Karpas-422 (cell line): ENCODE measurements around the gene FNDC3B. TPM values are rescaled to one million over a fixed set of nuclear protein-coding genes. Genes with fewer than 3 reads are reported as not detected.

ENCODE experiments used
- DNase-seq: peaks from one replicate; pipeline ENCODE4 v3.0.0-alpha.2; 2015
- H2AFZ ChIP-seq: fragments of 200-600 bp; sonication (generic); 2 replicates; pipeline ENCODE4 v1.6.1; 2014; ENCODE audit warnings: antibody characterized with exemption, low read length, mixed read lengths
- H3K27ac ChIP-seq: fragments of 200-600 bp; sonication (generic); 2 replicates; pipeline ENCODE4 v1.5.1; 2014; ENCODE audit warnings: mild to moderate bottlenecking, low read length, moderate library complexity
- H3K27me3 ChIP-seq: fragments of 200-600 bp; sonication (generic); 2 replicates; pipeline ENCODE4 v1.6.1; 2014; ENCODE audit warnings: low read length, mixed read lengths
- H3K36me3 ChIP-seq: fragments of 200-600 bp; sonication (generic); 2 replicates; pipeline ENCODE4 v1.6.1; 2014; ENCODE audit warnings: low read length, mixed read lengths; ENCODE audit not compliant: insufficient read depth
- H3K4me1 ChIP-seq: fragments of 200-600 bp; sonication (generic); 2 replicates; pipeline ENCODE4 v1.6.1; 2014; ENCODE audit warnings: mild to moderate bottlenecking, low read length, mixed read lengths
- H3K4me2 ChIP-seq: fragments of 200-600 bp; sonication (generic); 2 replicates; pipeline ENCODE4 v1.6.1; 2014; ENCODE audit warnings: low read length, low read depth, mild to moderate bottlenecking; ENCODE audit not compliant: poor library complexity, severe bottlenecking
- H3K4me3 ChIP-seq: fragments of 200-600 bp; sonication (generic); 2 replicates; pipeline ENCODE4 v1.5.1; 2014; ENCODE audit warnings: mild to moderate bottlenecking, antibody characterized with exemption, low read length, mixed read lengths
- H3K79me2 ChIP-seq: fragments of 200-600 bp; sonication (generic); 2 replicates; pipeline ENCODE4 v1.6.1; 2014; ENCODE audit warnings: mild to moderate bottlenecking, low read length, mixed read lengths
- H3K9ac ChIP-seq: fragments of 200-600 bp; sonication (generic); 2 replicates; pipeline ENCODE4 v1.6.0; 2014; ENCODE audit warnings: low read length
- H3K9me2 ChIP-seq: fragments of 200-600 bp; sonication (generic), shearing (Covaris generic); replicated peaks from 2 replicates; pipeline ENCODE4 v1.6.0; 2014; ENCODE audit warnings: mild to moderate bottlenecking, low read length, moderate library complexity; ENCODE audit not compliant: insufficient read depth
- H3K9me3 ChIP-seq: fragments of 300-700, 200-600 bp; sonication (generic); 2 replicates; pipeline ENCODE4 v1.6.1; 2014; ENCODE audit warnings: low read length, mixed read lengths
- H4K20me1 ChIP-seq: fragments of 200-600 bp; sonication (generic); 2 replicates; pipeline ENCODE4 v1.6.1; 2014; ENCODE audit warnings: mild to moderate bottlenecking, antibody characterized with exemption, low read length, low read depth; ENCODE audit not compliant: insufficient read depth
- total RNA-seq: library from RNA; depleted of rRNA; stranded (reverse); fragments of >200 nt; shearing (Covaris generic); gene quantifications from 2 replicates; pipeline ENCODE4 v1.2.3, GENCODE V29; 2014; ENCODE audit warnings: low replicate concordance

FNDC3B gene
- total RNA-seq, 1 experiment from 2014 or later, result 2.6 TPM

DNA sequence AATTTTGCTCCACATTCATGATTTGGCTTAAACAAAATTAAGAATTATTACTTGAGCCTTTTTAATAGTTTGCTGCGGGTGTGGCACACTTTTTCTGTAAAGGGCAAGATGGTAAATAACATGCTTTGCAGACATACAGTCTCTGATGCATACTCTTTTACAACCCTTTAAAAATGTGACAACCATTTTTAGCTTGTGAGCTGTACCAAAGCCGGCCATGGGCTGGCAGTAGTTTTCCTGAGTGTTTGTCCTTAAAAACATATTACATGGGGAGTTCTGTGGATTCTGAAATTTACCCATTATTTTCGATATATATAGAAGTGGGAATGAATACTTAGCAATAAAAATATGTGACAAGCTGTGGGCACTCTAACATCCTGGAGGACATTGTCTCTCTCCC is 163.4 kb downstream of the FNDC3B start:
- Histone ChIP-seq H3K27me3 (no peaks in the 10 kb centered on the region), H3K36me3 (no peaks in the 10 kb centered on the region), H3K4me1 (no peaks in the 10 kb centered on the region), H3K27ac (no peak overlapping the region), H3K4me2 (no peak overlapping the region), H3K9ac (no peak overlapping the region), H3K79me2 (no peaks in the 10 kb centered on the region), H4K20me1 (no peaks in the 10 kb centered on the region), H3K9me3 (no peaks in the 10 kb centered on the region), H2AFZ (no peak overlapping the region), H3K9me2 (no peaks in the 10 kb centered on the region), H3K4me3 (no peak overlapping the region)
- no peak for DNase-seq

DNA sequence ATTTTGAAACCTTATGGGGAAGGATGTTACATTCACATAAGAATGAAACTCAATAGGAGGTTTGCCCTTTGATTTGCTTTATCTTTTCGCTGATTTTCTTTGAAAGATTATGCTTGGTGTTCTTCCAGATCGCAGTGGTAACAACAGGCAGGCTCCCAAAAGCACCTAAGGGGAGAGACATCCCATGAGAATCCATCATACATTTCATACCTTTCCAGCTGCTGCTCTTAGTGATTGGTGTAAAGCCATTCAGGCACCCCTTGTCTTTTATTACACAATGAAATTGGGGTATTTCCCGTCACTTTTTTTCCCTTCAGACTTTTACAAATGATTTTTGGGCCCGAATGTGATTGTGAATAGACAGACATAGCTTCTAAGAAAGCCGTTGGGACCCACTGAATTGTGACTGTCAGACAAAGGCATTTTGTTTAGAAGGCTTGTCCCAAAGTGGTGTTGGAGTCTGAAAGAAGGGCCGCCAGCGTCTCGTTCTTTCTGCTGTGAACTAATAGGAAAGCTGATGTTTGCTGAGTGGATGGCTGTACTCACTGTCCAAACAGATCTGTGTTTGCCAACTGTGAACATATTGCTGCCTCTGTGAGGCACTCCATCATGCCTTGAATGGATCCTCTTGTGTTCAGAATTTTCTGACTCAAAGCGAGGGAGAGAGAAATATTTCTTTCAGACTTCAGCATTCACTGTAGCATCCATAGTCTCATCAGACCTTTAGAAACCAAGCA is 164.3 kb downstream of the FNDC3B start:
- no peaks in the 10 kb centered on the region for H4K20me1 ChIP-seq
- no peaks in the 10 kb centered on the region for H3K36me3 ChIP-seq
- H3K9me2 ChIP-seq, result no peaks in the 10 kb centered on the region
- H3K27me3 ChIP-seq, result no peaks in the 10 kb centered on the region
- no peak overlapping the region for H2AFZ ChIP-seq
- H3K4me2 ChIP-seq, result no peak overlapping the region
- H3K9ac ChIP-seq, result no peak overlapping the region
- no peaks in the 10 kb centered on the region for H3K4me1 ChIP-seq
- H3K27ac ChIP-seq, result no peak overlapping the region
- no peak for DNase-seq
- H3K79me2 ChIP-seq, result no peaks in the 10 kb centered on the region
- H3K9me3 ChIP-seq, result no peaks in the 10 kb centered on the region
- H3K4me3 ChIP-seq, result no peak overlapping the region

DNA sequence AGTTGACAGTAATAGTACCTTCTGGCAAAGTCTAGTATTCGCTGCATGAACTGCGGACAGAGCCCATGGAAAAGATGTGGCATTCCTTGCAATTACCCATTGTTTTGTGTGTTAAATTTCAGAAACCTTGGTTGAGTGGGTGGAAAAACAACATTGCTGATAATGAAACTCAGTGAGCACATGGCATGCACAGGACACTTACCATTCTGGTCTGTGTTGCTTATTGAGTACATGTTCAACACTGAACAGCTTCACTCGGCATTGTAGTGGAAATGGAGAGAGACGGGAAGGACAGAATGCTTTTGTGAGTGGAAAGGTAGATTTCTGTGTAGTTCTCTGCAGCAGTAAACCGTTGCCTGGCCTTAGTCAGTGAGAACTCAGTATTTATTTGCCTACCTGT is 165.3 kb downstream of the FNDC3B start:
- Histone ChIP-seq H3K4me1 (no peaks in the 10 kb centered on the region), H3K9me2 (no peaks in the 10 kb centered on the region), H3K27ac (no peak overlapping the region), H3K36me3 (no peaks in the 10 kb centered on the region), H3K27me3 (no peaks in the 10 kb centered on the region), H3K4me3 (no peak overlapping the region), H3K9ac (no peak overlapping the region), H3K79me2 (no peaks in the 10 kb centered on the region), H3K4me2 (no peak overlapping the region), H4K20me1 (no peaks in the 10 kb centered on the region), H3K9me3 (no peaks in the 10 kb centered on the region), H2AFZ (no peak overlapping the region)
- DNase-seq, result no peak

DNA sequence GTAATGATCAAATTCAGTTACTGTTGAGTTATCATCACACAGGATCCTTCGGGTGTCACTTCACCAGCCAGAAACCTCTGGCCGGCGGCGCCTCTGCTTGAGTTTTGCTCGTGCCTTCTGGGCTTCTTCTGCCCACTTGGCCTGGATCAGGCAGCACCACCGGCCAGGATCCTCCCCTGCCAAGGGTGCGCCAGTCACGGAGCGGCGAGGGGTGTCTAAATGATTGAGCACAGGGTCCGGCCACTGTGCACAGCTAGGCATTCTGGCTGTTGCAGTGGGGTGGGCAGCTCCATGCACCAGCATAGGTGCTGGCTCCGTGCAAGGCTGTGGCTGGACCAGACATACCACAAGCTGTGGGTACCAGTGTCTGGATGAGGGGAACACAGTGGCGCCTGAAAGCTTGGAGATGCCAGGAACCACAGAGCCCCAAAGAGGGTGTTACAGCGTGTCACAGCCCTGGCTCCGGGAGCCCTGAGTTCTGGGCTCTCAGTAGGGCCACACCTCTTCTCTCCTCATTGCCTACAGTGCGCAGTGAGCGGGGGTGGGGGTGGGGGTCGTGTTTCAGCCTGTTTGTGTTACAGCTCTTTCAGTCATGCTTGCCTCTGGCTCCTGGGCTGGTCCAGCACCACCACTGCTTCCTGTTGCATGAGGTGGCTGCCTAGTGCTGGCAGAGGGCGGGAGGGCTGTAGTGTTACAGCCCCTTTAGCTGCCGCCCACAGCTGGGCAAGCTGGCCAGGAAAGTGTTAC is 169.4 kb downstream of the FNDC3B start:
- Histone ChIP-seq H3K9ac (no peak overlapping the region), H3K36me3 (no peaks in the 10 kb centered on the region), H3K9me2 (no peaks in the 10 kb centered on the region), H3K27ac (no peak overlapping the region), H3K9me3 (no peaks in the 10 kb centered on the region), H3K4me2 (no peak overlapping the region), H4K20me1 (no peaks in the 10 kb centered on the region), H3K79me2 (no peaks in the 10 kb centered on the region), H3K4me1 (no peaks in the 10 kb centered on the region), H3K4me3 (no peak overlapping the region), H3K27me3 (no peaks in the 10 kb centered on the region), H2AFZ (no peak overlapping the region)
- no peak for DNase-seq

DNA sequence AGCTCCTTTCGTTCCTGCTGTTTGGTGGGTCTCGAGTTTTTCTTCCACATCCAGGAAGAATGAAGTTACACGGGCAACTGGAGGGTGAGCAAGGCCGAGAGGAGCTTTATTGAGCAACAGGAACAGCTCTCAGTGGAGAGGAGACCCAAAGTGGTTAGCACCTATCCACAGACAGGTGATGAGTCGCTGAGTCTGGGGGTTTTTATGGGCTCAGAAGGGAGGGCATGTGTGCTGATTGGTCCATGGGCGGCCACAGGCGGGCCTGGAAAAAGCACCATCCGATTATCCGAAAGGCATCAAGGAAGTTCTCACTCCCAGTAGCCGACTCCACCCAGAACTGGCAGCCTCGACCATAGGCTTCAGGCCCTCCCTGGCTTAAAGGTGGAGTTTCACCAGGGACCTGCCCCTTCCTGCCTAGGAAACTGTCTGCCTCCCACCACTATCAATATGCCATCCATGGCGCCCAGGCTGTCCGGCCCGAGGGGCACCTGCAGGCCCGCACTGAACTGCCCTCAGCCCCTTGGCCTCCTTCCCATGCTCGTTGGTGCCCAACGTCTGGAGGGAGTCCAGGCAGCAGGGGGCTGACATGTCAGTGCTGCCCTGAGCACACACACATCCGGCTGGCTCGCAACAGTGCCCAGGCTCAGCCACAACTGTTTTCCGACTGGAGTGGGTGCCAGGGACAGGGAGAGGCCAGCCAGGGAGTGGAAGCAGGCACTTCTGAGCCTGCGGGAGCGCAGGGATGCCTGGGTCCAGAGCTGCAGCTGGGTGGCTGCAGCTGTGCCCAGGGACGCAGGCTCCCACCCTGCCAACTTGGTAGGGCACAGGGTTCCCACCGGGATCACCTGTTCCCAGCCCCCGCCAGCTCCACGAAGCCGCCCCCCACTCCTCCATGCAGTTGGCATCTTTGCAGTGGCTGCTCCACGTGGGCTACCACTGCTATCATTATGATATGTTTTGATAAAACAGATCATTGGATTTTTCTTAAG is 170.2 kb downstream of the FNDC3B start:
- H3K9ac ChIP-seq, result no peak overlapping the region
- H3K79me2 ChIP-seq, result no peaks in the 10 kb centered on the region
- no peaks in the 10 kb centered on the region for H3K9me3 ChIP-seq
- no peak overlapping the region for H2AFZ ChIP-seq
- no peaks in the 10 kb centered on the region for H3K4me1 ChIP-seq
- no peaks in the 10 kb centered on the region for H3K36me3 ChIP-seq
- no peaks in the 10 kb centered on the region for H3K9me2 ChIP-seq
- DNase-seq, result no peak
- H4K20me1 ChIP-seq, result no peaks in the 10 kb centered on the region
- H3K4me3 ChIP-seq, result no peak overlapping the region
- no peaks in the 10 kb centered on the region for H3K27me3 ChIP-seq
- no peak overlapping the region for H3K4me2 ChIP-seq
- H3K27ac ChIP-seq, result no peak overlapping the region

DNA sequence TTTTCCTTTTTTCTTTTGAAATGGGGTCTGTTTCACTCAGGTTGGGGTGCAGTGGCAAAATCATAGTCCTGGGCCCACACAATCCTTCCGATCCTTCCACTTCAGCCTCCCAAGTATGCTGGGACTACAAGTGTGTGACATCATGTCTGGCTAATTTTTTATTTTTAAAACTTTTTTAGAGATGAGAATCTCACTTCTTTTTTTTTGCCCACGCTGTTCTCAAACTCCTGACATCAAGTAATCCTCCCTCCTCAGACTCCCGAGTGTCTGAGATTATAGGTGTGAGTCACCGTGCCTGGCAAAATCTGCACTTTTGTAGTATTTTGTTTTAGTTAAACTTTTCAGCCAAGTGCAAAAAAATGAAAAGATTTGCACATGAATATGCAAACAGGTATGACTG is 171.0 kb downstream of the FNDC3B start:
- H2AFZ ChIP-seq, result no peak overlapping the region
- no peaks in the 10 kb centered on the region for H3K9me3 ChIP-seq
- H3K27me3 ChIP-seq, result no peaks in the 10 kb centered on the region
- H3K9ac ChIP-seq, result no peak overlapping the region
- no peak overlapping the region for H3K4me2 ChIP-seq
- no peaks in the 10 kb centered on the region for H4K20me1 ChIP-seq
- DNase-seq, result no peak
- H3K4me3 ChIP-seq, result no peak overlapping the region
- H3K36me3 ChIP-seq, result no peaks in the 10 kb centered on the region
- H3K9me2 ChIP-seq, result no peaks in the 10 kb centered on the region
- no peak overlapping the region for H3K27ac ChIP-seq
- no peaks in the 10 kb centered on the region for H3K79me2 ChIP-seq
- H3K4me1 ChIP-seq, result no peaks in the 10 kb centered on the region

DNA sequence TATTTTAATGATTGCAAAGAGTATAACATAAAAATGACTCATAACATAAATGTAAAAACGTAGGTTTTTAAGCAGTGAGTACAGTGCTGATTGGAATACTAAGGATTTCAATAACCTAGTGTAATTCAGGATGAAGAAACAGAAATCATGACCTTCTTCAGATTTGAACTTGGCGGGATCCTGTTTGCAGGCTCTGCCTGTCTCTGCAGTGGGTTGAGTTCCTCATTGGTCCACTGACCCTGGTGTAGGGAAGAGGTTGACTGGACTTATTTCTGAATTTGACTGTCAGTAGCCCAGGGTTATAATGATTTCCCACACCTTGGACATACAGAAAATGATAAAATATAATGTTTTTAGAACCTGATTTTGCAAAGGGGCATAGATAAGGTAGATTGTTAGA is 171.7 kb downstream of the FNDC3B start:
- no peak overlapping the region for H3K4me3 ChIP-seq
- H3K36me3 ChIP-seq, result no peaks in the 10 kb centered on the region
- no peaks in the 10 kb centered on the region for H3K9me2 ChIP-seq
- no peaks in the 10 kb centered on the region for H3K27me3 ChIP-seq
- no peak overlapping the region for H3K9ac ChIP-seq
- no peaks in the 10 kb centered on the region for H3K79me2 ChIP-seq
- H3K27ac ChIP-seq, result no peak overlapping the region
- DNase-seq, result no peak
- no peak overlapping the region for H2AFZ ChIP-seq
- H3K4me1 ChIP-seq, result no peaks in the 10 kb centered on the region
- H3K4me2 ChIP-seq, result no peak overlapping the region
- no peaks in the 10 kb centered on the region for H3K9me3 ChIP-seq
- H4K20me1 ChIP-seq, result no peaks in the 10 kb centered on the region

DNA sequence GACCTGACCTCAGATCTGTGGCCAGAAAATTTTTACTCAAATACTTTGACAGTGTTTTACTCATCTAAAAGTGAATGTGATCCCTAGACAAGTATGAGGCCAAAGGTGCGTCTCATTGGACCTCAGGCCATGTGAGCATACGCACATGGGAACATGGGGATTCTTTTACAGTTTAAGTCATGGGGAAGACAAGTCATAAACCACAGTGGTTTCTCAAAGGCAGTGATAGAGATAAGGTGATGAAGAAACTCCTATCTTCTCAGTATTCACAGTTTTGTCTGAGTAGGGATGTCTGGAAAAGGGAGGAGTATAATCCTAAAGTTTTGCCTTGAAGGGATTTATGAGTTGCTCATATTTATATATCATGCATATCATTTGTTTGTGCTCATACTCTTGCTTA is 173.8 kb downstream of the FNDC3B start:
- Histone ChIP-seq H3K4me3 (no peak overlapping the region), H3K36me3 (no peaks in the 10 kb centered on the region), H2AFZ (no peak overlapping the region), H3K9me2 (no peaks in the 10 kb centered on the region), H3K9me3 (no peaks in the 10 kb centered on the region), H3K79me2 (no peaks in the 10 kb centered on the region), H3K4me2 (no peak overlapping the region), H3K27me3 (no peaks in the 10 kb centered on the region), H3K27ac (no peak overlapping the region), H4K20me1 (no peaks in the 10 kb centered on the region), H3K4me1 (no peaks in the 10 kb centered on the region), H3K9ac (no peak overlapping the region)
- DNase-seq, result no peak
